NCI-H1417 (cell line): Measurements from ENCODE around the gene MPP7.

ENCODE experiments used
- DNase-seq, 3 experiments: peaks; one replicate each; lab custom pipeline; 2025; lab: John Stamatoyannopoulos, UW

Gene MPP7

DNA sequence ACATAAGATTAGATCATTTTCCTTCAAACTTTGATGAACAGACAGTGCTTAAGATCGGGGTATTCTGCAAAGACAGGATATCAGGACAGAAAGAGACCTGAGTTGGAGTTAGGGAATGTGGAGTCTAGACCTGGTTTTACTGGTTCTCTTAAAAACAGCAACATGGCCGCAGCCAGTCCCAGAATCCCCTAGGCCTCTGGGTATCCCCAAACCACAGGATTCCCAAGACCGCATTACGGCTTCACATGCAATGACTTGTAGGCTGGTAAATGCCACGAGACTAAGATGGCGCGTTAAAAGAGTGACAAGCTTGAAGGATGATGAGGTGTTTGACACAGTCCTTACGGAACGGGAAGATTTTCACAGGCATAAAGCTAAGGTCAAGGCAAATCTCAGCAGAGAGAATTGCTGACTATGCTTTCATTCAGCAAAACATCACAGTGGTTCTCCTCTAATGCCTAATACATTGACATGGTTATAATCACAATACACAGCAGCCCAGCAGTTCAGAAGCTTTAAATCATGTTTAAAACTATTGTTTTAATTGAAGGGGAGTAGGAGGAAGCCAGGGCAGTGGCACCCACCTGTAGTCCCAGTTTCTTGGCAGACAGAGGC lies 32.9 kb downstream of the MPP7 start:
- no peak for DNase-seq

DNA sequence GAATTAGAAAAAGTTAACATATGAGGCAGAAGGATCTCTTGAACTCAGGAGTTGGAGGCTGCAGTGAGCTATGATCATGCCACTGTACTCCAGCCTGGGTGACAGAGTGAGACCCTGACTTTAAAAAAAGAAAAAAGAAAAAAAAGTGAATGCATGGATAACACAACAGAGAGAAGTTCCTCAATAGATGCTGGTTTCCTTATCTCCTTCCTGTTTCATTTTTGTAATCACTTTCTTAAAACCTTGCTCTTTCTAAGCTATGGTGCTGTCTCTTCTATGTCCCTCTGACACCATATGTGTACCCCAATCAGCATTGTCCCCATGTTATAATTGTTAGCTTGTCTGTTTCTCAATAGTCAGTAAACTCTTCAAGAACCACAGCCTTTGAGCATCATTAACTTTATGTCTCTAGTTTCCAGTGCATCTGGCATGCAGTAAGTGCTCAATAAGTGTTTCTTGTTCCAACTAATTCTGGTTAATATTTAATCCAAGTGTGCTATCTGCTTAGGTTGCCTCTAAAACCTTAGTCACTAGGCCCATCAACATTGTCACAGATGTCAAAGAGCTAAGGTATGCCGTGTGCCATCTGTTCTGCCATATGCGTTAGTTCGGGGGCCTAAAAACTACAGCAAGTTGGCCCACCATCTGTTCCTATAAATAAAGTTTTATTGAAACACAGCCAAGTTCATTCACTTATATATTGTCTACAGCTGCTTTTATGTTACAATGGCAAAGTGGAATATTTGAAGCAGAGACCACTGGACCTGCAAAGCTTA lies 36.2 kb downstream of the MPP7 start:
- no peak for DNase-seq

DNA sequence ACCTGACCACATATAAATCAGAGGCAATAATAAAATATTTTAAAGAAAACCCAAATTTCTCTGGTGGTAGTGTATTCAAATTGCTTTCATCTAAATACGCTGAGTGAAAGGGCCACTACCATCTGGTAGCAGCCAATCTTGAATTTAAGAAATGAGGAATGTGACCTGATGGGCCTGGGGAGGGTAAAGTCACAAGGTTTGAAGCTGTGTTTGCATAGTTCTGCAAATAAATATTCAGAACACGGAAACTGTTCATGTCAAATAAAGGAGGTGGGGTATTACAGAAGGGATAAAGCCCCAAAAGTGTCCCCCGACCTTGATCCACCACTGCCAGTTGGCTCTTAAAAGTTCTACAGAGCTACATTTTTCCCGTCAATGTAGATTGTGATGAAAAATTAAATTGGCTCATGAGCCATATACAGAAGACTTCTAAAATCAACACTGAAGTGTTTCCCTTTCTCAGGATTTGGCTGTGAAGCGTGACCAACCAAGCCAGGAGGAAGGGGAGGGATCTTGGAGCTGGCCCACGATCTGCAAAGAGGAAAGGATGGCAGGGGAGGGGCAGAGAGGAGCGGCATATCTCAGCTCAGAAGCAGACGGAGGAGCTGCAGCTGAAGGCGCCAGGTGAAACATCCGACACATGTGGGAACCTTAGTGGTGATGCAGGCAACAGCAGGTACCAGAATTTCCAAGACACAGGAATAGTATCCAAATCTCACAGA lies 39.6 kb downstream of the MPP7 start:
- peak in 1 of 3 experiments; percentile 63 for DNase-seq

DNA sequence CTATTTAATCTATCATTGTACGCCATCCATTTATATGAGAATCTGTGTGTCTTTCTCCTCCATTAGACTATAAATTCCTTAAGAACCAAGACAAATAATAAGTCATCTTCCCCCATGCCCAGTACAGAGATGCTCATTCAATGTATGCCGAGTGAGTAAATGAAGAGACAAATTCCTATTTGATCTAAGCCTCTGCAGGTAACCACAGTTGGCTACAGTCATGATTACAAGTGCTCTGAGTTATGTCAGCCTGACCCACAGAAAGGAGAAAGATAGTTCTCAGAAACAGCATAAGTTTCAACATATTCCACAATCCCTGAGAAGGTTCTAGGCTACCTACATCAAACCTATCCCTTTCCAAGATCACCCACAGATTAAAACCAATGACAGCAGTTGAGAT lies 46.1 kb downstream of the MPP7 start:
- no peak for DNase-seq

DNA sequence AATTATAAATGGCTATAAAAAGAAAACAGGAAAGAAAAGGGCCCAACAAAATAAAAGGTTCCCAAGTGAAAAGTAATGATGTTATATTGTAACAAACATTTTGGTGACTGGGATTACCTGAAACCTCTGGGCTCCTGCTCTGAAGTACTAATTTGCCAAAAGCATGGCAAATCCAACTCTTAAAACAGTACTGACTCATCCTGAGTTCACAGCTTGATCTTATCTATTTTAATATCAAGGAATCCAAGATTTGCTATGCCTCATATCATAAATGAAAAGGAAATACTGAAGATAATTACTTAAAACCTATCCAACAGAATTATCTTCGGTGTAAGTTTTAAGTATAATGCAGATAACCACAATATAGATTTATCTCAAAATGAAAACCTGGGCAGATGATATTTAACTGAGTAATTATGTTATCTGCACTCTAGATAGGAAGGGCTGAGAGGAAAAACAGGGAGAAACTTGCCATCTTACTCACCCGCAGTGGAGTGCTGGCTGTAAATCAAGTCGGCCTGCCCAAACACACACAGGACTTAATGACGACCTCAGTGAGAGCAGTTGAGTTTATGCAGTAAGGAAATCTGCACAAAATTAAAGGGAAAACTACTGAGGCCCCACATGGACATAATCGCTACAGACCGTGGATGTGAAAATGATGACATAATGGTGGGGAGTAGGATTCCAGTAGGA lies 48.4 kb downstream of the MPP7 start:
- peak in 1 of 3 experiments; percentile 22 for DNase-seq

DNA sequence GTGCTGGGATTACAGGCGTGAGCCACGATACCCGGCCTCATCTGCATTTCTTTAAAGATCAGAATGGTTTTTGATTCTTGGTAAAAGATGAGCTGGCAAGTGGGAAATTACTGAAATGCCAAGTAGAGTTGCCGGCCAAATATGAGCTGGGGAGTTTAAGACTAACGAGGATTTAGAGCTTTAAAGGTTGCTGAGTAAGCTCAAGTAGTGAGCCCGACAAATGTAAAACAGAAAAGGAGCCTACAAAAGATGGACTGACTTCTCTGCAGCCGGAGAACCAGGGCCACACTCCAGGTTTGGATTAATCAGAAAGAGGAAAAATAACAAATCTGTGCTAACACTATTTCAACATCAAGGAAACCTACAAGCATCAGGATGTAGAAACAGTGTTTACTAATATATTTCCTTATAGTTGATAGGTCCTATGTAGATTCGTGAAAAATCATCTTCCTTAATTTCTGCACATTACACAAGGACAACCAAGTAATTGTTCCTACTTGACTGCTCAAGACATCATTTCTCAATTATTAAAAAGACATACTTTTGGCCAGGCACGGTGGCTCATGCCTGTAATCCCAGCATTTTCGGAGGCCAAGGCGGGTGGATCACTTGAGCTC lies 49.6 kb downstream of the MPP7 start:
- no peak for DNase-seq
